GM19043 (cell line): ENCODE results near the gene LRWD1.

Experiments used
- ATAC-seq: cut with Tn5 transposase; IDR thresholded peaks from one replicate; pipeline ENCODE4 v1.9.1; 2021; ENCODE audit warnings: low read depth; ENCODE audit not compliant: unreplicated experiment

Gene LRWD1

DNA sequence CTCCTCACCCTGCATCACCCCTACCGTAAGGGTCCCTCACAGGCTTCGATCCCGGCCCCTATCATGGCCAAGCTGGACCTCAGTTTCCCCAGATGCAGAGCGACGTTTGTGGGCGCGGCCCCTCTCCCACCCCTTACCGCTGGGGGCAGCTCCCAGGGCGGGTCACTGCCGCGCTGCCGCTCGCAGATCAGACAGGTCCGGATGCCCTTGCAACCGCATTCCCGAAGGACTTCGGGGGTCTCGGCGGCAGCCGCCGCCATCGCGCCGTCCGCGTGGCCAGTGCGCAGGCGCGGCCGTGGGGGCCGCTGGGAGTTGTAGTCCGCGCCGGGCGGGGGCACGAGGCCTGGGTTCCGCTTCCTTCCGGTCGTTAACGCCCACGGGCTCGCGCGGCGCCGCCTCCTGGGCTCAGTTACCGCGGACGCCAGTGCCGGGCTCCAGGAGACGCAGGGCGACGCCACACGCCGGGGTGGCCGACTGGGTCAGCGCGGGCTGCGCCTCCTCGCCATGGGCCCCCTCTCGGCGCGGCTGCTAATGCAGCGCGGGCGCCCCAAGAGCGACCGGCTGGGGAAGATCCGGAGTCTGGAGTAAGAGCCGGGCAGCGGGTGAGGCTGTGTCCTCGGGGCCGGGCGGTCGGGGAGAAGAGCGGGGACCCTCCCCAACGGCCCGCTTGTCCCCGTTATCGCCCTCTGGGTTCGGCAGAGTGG lies at the start of gene LRWD1, which contains the start of gene ALKBH4:
Gene LRWD1 (plus strand): TSS at position 408 of the 704 bp plus-strand sequence. CDS start 97 bp downstream, at position 505.
Gene ALKBH4 (minus strand): TSS at position 287 of the 704 bp plus-strand sequence. CDS start 27 bp downstream, at position 260.
- peak; percentile 63 for ATAC-seq

DNA sequence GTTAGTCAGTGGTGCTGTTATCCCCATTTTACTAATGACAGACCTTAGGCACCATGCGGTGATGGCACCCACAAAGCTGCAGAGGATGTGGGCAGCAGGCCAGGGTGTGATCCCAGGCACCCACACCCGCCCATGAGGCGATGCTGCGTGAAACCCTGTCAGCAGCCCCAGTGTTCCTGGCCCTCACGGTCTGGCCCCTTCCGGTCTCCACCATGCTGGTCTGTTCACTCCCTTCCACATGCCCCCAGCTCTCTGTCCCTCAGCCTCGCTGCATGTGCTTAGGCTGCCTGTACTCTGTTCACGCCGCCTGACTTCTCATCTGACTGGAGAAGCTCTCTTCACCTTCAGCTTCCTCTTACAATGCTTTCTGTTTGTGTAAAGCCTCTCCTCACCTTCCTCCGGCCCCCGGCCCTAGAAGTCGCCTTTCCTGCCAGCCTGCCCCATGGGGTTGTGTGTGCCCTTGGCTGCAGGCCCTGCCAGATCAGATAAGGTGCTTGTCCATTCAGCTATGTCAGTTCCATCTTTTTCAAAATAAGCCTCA lies 49.0 kb upstream of the LRWD1 start:
- ATAC-seq, result no peak

DNA sequence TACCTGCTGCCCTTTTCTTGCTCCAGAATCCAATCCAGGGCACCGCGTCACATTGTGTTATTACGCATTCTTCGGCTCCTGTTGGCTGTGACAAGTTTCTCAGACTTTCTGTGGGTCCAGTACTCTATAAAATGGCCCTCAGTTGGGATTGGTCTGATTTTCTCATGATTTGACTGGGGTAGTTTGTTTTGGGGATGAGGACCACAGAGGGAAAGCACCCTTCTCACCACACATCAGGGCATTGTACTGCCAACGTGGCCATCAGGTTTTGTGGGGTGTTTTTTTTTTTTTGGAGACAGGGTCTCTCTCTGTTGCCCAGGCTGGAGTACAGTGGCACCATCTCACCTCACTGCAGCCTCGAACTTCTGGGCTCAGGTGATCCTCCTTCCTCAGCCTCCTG lies 48.4 kb upstream of the LRWD1 start:
- ATAC-seq, result no peak

DNA sequence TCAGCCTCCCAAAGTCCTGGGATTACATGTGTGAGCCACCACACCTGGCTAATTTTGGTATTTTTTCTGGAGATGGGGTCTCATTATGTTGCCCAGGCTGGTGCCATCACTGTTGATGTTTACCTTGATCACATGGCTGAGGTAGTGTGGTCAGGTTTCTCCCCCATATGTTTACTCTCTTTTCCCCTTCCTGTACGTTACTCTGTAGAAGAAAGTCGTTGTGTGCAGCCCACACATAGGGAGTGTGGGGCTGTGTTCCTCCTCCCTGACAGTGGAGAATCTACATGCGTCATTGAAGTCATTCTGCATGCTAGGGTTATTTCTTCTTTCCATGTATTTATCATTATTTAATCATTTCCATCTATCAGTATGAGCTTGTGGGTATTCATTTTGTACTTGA lies 47.7 kb upstream of the LRWD1 start:
- no peak for ATAC-seq

GRCh38 chr7:102418592-102418991 lies 46.2 kb upstream of the LRWD1 start:
- ATAC-seq, result no peak

GRCh38 chr7:102421706-102422240 lies 43.0 kb upstream of the LRWD1 start:
- no peak for ATAC-seq

DNA sequence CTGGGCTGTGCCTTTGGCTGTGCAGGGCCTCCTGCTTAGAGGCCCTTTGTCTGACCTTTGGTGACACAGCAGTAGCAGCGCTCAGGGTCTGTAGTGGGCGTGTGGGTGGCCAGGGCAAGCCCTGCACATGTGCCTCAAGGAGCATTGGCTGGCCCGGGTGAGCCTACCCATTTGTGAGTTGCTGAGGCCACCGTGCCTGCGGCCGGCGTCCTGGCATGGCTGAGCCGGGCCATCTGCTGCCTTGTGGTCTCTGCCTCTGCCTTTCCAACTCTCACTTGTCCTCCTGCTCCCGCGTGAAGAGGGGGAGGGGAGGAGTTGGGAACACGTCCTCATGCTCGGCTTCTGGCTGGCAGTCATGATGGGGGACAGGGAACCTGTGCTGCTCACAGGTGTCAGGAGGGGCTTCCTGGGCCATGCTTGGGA lies 40.6 kb upstream of the LRWD1 start:
- no peak for ATAC-seq

GRCh38 chr7:102424787-102425218 lies 40.0 kb upstream of the LRWD1 start:
- ATAC-seq, result no peak

GRCh38 chr7:102425639-102426267 lies 39.0 kb upstream of the LRWD1 start:
- peak; percentile 65 for ATAC-seq

DNA sequence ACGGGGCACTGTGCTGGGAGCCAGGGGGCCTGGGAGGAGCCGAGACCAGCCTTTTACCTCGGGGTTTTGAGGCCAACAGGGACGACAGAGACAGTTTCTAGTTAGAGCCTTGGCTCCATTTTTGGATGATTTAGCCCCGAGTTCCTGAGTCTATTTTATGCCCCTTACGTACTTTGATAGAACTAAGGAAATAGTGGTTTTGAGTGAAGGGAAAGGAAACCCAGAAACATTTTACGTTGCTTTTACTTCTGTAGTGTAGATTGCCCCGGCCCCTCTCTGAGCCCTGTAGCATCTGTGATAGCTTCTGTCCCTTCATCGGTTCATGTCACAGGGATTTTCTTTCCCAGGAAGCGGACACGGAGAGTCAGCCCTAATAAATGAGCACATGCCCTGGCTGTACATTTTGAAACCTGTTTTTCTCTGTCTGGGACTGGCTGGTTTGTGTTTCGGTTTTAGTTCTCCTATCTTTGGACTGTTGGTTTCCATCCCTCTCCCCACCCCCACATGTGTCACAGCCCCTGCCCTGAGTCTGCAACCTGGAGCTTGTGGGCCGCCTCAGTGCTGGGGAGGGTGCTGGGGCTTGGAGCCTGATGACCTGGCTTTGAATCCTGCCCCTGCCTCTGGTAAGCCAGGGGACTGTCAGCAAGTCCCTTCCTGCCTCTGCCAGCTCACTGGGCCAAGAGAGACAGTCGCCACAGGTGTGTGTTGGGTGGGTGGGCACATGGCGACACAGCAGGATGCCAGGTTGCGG lies 38.3 kb upstream of the LRWD1 start:
- ATAC-seq, result peak; percentile 46

GRCh38 chr7:102427019-102427405 lies 37.8 kb upstream of the LRWD1 start:
- ATAC-seq, result no peak

GRCh38 chr7:102429141-102429899 lies 35.5 kb upstream of the LRWD1 start:
- ATAC-seq, result no peak

DNA sequence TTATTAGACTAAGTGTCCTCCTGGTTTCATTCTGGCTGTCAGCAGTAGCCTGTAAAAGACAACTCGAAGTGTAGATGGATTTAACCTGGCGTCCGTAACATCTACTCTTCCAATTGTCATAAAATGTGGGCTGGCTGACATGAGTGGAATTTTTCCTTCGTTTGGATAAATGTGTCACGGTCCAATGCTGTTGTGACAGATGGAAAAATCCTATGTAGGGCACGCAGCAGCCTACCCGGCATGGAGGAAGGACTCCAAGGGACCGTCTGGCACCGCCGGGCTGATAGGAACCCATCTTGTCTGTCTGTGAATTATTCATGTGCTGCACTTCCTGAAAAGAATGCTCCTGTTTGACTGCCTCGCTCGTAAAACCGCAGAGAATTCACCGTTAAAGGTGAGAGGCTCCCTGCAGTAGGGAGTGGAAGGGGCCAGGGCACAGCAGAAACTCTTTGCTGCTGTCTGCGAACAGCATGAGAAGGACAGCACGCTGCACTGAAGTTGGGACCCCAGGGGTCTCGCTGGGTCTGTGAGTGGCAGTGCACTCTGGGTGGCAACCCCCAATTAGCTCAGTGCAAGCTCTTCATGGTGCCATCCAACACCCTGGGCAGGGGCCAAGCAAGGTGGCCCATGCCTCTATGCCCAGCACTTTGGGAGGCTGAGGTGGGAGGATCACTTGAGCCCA lies 33.0 kb upstream of the LRWD1 start:
- no peak for ATAC-seq

DNA sequence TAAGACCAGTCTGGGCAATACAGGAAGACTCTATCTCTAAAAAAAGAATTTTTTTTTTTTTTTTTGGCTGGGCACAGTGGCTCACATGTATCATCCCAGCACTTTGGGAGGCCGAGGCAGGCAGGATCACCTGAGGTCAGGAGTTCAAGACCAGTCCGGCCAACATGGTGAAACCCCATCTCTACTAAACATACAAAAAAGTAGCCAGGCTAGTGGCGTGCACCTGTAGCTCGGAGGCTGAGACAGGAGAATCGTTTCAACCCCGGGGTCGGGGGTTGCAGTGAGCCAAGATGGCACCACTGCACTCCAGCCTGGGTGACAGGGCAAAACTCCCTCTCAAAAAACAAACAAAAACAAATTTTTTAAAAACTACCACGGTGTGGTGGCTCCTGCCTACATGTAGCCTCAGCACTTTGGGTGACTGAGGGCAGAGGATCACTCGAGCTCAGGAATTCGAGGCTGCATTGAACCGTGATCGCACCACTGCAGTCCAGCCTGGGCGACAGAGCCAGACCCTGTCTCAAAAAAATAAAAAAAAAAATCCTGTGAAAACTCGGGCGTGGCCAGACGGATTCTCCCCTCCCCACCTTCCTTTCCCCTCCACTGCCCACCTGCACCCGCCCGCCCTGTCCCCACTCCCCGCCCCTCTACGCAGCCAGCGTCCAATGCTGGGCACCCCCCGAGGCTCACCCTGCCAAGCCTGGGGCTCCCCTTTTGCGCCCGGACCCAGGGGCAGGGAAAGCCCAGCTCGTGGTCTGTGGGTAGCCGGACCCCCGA lies 32.2 kb upstream of the LRWD1 start:
- ATAC-seq, result no peak

- ATAC-seq, result peak; percentile 61
These were observed 31.4 kb upstream of the LRWD1 start, which contains the start of gene ORAI2 for GRCh38 chr7:102433219-102434038. Gene ORAI2, plus strand, starts transcription at chr7:102433575. Its CDS starts 5,382 bp downstream, at chr7:102438957.

DNA sequence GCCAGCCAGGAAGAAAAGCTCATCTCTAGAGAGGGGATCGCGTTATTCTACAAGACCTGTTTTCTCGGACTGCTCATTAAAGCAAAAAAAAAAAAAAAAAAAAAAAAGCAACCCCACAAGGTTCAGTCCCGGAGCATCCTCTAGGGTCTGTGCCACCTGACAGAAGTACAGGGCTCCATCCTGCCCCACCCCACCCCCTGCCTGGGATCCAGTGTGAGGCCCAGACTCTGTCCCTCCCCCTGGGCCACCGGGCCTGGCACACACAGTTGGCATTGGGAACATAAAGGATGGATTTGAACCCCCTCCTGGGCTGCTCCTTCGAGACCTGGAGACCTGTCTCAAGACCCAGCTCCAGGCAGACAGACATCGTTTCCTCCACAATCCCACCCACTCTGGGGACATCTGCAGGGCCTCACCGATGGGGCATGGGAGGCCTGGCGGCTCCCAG lies 30.7 kb upstream of the LRWD1 start:
- ATAC-seq, result peak; percentile 21

GRCh38 chr7:102436118-102436517 lies 28.7 kb upstream of the LRWD1 start:
- no peak for ATAC-seq
